AG04449 (cell line): ENCODE results near the gene TLCD4.

Experiments
- CTCF ChIA-PET: fragments of 350-600 bp; formaldehyde crosslinking; extraction: SDS; loops from one replicate; lab custom pipeline; 2021; ENCODE audit warnings: antibody characterized with exemption; lab: Yijun Ruan, JAX
- POLR2A ChIA-PET: fragments of 400-600, 350-600 bp; formaldehyde crosslinking; extraction: SDS; loops from one replicate; lab custom pipeline; 2020; ENCODE audit warnings: antibody characterized with exemption, inconsistent platforms; lab: Yijun Ruan, JAX
- DNase-seq: peaks from one replicate; pipeline ENCODE4 v3.0.0-alpha.2; 2010; ENCODE audit warnings: low read depth, low spot score
- H3K4me3 ChIP-seq: 2 replicates; pipeline ENCODE4 v1.5.1; 2011; ENCODE audit warnings: low read depth, mild to moderate bottlenecking, control low read depth, low read length
- CTCF ChIP-seq: IDR thresholded peaks from one replicate; pipeline ENCODE4 v1.5.1; 2011; ENCODE audit warnings: mild to moderate bottlenecking, moderate library complexity, low read length, control low read depth, inconsistent platforms; ENCODE audit not compliant: insufficient read depth; ENCODE audit errors: missing control alignments

The TLCD4 gene

GRCh38 chr1:95072117-95072516 is 45.0 kb upstream of the TLCD4 start:
- H3K4me3 ChIP-seq = peak overlapping the region; percentile 96
- no peak for TF ChIP-seq CTCF
- ChIA-PET CTCF (interaction anchor here (1.8 to 2.2 kb wide), 2 partner anchors 13 to 162 kb away, joined by 10 to 12 read pairs; partner anchors contain the start of gene RWDD3), POLR2A (no interaction called here)
- DNase-seq = no peak

- POLR2A ChIA-PET = interaction anchor here (0.6 to 1.6 kb wide), 5 partner anchors 14 to 162 kb away, joined by 3 to 10 read pairs (median 3); partner anchors contain the start of genes RWDD3 and TLCD4
- no peak for TF ChIP-seq CTCF
- DNase-seq = peak; percentile 80
- H3K4me3 ChIP-seq = peak within 1 kb of the TSS; percentile 96
- CTCF ChIA-PET = interaction anchor here (0.8 to 2.2 kb wide), 5 partner anchors 12 to 219 kb away, joined by 4 to 12 read pairs (median 8); partner anchors contain the start of gene RWDD3
Observed at GRCh38 chr1:95072532-95073419, 44.4 kb upstream of the TLCD4 start, which contains the start of gene ALG14. ALG14 (minus strand) TSS chr1:95072951; CDS start chr1:95072898, 53 bp downstream.

GRCh38 chr1:95073446-95073845 is 43.7 kb upstream of the TLCD4 start:
- no peak for TF ChIP-seq CTCF
- peak overlapping the region; percentile 96 for H3K4me3 ChIP-seq
- DNase-seq = no peak
- ChIA-PET CTCF (interaction anchor here (1.2 to 2.2 kb wide), 4 partner anchors 11 to 219 kb away, joined by 4 to 12 read pairs (median 9); partner anchors contain the start of gene RWDD3), POLR2A (interaction anchor here (0.6 to 1.6 kb wide), 5 partner anchors 14 to 161 kb away, joined by 3 to 10 read pairs (median 3); partner anchors contain the start of genes RWDD3 and TLCD4)

- H3K4me3 ChIP-seq = no peak overlapping the region
- ChIA-PET CTCF (interaction anchor here (0.6 to 2.4 kb wide), 4 partner anchors 8 to 221 kb away, joined by 3 to 17 read pairs (median 4); no protein-coding TSS in a partner anchor), POLR2A (no interaction called here)
- no peak for DNase-seq
- no peak for TF ChIP-seq CTCF
Observed at GRCh38 chr1:95076034-95076433, 41.1 kb upstream of the TLCD4 start.

- DNase-seq = no peak
- ChIA-PET POLR2A (no interaction called here), CTCF (no interaction called here)
- no peak for TF ChIP-seq CTCF
- H3K4me3 ChIP-seq = no peak overlapping the region
Observed at GRCh38 chr1:95080446-95080845, 36.7 kb upstream of the TLCD4 start.

GRCh38 chr1:95080879-95081278 is 36.3 kb upstream of the TLCD4 start:
- ChIA-PET CTCF (no interaction called here), POLR2A (no interaction called here)
- no peak for DNase-seq
- H3K4me3 ChIP-seq = no peak overlapping the region
- TF ChIP-seq CTCF = no peak
